Astrocyte of the spinal cord (primary cell): ENCODE results near the gene TMEM134.

Experiments
- DNase-seq: peaks from one replicate; pipeline ENCODE4 v3.0.0; 2011; ENCODE audit warnings: low read depth, low spot score
- H3K4me3 ChIP-seq: 2 replicates; pipeline ENCODE4 v1.5.1; 2011; ENCODE audit warnings: low read depth, mild to moderate bottlenecking, low read length, moderate library complexity
- in situ Hi-C: cut with HindIII; loops from 2 replicates; pipeline ENCODE4 v1.10.0; 2017; ENCODE audit warnings: low sequenced_read_pairs
- TF ChIP-seq, protein P1 (sequence below): IDR thresholded peaks from 2 replicates; pipeline ENCODE4 v1.5.1; 2012; ENCODE audit warnings: low read depth, mild to moderate bottlenecking, low read length, inconsistent platforms

Gene TMEM134

DNA sequence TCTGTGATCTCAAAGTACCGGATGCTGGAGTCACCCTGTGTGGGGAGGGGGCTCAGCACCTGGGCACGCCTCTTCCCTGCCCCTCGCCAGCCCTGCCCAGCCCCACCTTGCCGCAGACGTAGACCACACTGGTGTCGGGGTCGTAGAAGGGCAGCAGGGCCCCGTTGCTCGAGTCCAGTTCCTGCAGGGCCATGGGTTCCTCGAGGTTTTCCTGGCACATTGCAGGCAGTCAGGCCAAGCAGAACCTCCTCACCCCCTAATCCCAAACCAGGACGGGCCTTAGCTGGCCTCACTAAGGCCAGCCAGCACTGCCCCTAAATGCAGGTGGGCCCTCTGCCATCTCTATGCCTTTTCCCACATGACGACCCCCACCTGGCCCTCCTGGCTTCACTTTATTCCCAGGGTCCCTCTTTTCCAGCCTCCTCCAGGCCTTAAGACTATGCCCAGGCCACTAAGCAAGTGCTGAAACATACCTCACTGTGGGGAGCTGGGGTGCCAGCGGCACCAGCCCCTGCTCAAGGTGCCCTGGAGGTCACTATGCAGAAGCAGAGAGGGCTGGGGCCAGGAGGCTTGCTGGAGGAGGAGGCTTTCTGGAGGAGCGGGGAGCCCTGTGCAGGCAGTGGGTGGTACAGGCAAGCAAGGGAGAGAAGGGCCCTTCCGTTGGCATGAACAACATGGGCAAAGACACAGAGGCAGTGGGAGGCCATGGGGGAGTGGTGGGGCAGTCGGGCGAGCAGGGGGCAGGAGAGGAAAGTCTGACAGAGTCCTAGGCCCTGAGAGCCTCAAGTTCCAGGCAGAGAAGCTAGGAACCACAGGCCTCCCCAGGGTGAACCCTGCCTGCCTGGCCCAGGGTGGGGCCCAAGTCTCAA is 28.6 kb downstream of the TMEM134 start:
- no peak for DNase-seq
- in situ Hi-C loops: no loop called here
- H3K4me3 ChIP-seq: no peak overlapping the region
- TF ChIP-seq, protein P1, sequence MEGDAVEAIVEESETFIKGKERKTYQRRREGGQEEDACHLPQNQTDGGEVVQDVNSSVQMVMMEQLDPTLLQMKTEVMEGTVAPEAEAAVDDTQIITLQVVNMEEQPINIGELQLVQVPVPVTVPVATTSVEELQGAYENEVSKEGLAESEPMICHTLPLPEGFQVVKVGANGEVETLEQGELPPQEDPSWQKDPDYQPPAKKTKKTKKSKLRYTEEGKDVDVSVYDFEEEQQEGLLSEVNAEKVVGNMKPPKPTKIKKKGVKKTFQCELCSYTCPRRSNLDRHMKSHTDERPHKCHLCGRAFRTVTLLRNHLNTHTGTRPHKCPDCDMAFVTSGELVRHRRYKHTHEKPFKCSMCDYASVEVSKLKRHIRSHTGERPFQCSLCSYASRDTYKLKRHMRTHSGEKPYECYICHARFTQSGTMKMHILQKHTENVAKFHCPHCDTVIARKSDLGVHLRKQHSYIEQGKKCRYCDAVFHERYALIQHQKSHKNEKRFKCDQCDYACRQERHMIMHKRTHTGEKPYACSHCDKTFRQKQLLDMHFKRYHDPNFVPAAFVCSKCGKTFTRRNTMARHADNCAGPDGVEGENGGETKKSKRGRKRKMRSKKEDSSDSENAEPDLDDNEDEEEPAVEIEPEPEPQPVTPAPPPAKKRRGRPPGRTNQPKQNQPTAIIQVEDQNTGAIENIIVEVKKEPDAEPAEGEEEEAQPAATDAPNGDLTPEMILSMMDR: no peak

DNA sequence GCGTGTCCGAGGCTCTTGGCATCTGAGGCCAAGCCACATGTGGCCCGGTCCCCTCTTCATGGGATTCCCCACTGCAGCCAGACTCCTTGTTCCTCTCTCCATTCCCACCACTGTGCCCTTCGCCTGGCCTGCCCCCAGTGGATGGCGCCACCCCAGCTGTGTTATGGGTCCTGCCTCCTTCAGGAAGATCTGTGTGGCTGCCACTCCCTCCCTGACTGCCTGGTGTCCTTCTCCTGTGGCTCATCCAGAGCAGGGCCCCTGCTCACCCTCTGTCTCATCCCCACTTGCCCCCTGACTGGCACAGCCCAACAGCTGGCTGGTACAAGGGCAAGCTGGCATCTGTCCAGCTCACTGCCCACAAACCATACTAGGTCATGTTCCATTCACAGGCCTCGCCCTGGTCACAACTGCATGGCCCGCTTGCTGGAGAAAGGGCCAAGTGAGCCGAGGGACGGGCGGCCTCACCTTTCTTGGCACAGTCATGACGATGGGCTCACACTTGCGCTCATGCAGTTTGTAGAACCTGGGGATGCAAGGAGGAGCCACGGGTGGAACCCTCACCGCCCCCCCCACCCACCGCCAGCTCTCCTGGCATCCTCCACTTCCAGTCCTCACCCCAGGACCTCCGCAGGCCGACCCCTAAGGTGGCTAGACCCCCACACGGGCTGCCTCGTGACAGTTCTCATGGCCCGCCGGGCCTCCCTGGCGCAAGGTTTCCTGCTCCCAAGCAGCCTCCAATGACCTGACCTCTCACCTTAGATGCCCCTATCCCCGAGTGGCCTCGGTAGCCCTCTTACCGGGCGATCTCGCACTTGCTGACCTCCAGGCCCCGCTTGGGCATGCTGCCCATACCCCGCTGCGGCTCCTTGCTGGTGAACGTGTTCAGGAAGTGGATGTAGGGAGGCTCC is 29.5 kb downstream of the TMEM134 start:
- no peak overlapping the region for H3K4me3 ChIP-seq
- peak; percentile 10 for DNase-seq
- in situ Hi-C loops: no loop called here
- TF ChIP-seq, protein P1: peak; percentile 25

DNA sequence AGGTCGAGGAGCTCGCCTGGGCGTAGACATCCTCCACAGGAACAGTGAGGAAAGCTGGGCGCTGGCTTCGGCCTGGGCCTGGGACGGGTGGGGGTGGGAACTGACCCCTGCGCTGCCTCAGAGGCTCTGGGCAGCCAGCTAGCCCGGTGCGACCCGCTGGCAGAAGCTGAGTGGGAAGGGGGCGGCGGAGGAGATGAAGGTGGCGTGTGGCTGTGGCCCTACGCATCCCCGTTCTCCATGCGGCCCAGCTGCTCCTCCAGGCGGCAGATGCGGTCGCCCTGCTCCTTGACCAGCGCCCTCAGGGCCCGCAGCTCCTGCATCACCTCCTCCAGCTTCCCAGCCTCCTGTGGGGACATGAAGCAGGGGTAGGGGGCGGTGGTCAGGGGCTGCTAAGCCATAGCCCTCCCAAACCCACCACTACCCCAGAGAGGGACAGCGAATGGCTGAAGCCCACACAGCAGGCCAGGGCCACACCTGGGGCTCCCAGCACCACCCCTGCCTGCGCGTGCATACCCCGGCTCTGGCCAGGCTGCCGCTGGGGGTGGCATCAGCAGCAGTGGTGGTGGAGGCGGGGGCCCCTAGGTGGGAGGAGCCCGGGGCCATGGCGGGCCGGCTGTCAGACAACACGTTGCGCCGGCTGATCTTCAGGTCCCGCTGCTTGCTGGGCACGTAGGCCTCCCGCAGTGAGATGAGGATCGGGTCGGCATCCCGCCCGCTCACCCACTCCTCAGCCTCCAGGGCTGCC is 30.7 kb downstream of the TMEM134 start:
- in situ Hi-C loops: no loop called here
- H3K4me3 ChIP-seq: no peak overlapping the region
- no peak for DNase-seq
- TF ChIP-seq, protein P1: no peak

DNA sequence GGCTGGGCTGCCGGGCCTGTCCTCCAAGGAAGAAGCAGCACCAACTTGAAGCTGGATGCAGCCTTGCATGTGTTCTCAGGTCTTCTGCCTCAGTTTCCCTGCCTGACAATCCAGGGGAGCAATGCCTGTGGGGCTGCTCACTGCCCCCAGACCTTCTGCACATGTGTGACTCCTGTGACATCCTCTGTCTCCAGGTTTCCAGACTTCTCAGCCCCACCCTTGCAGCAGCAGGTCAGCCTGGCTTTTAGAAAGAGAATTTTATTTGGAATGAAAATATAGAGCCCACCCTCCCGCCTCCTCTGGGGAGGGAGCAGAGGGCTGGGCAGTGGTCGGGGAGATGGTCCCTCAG is 31.3 kb downstream of the TMEM134 start:
- no peak for DNase-seq
- H3K4me3 ChIP-seq: no peak overlapping the region
- TF ChIP-seq, protein P1: no peak
- in situ Hi-C loops: no loop called here

DNA sequence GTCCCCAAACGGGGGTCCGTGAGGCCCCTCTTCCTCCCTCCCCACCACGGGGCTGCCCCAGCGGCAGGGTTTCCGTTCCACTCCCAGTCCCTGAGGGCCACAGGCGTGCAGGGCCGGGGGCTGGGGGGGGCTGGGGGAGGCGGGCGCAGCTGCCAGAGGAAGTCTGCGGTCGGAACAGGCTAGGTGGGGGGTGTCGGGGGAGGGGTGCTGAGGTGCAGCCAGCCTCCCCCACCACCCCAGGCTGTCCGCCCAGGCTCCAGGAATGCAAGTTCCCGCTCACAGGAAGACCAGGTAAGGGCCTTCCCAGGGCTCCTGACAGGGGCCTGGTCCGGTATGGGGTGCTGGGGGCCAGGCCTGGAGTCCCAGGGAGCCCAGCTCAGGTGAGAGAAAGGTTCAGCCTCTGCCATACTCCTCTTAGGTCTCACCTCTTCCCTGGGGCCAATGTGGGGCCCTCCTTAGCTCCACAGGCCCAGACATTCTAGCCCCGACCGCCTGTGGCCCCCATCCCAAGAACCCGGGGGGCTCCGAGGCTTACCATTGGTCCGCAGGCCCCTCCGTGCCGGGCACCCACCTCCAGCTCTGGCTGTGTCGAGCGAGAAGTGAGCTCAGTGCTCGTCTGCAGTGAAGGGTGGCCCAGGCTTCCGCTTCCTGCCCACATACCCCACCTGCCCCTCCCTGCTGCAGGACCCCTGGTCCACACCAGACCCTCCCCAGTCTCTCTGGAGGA is 31.8 kb downstream of the TMEM134 start, which contains the start of gene PTPRCAP:
Gene PTPRCAP (minus strand): TSS at position 601 of the 727 bp plus-strand sequence. CDS start 63 bp downstream, at position 538.
- in situ Hi-C loops: no loop called here

More for the DNA sequence above, 31.8 kb downstream of the TMEM134 start, which contains the start of gene PTPRCAP:
- no peak within 1 kb of the TSS for H3K4me3 ChIP-seq
- DNase-seq: no peak
- TF ChIP-seq, protein P1: no peak
